ENCODE measurements around the gene STIM1.

STIM1 gene

GRCh38 chr11:3815845-3816244, 39.6 kb upstream of the STIM1 start:
- TF ChIP-seq PATZ1 (CRISPR knock-in tag; IDR thresholded peaks at IDR 0.05; ENCODE audit: borderline replicate concordance): no peak
- no peak for TF ChIP-seq ZFP3 (CRISPR knock-in tag; IDR thresholded peaks at IDR 0.05)
- TF ChIP-seq CSDC2 (CRISPR knock-in tag; IDR thresholded peaks at IDR 0.05): no peak
- TF ChIP-seq CREB5 (CRISPR knock-in tag; IDR thresholded peaks at IDR 0.05; ENCODE audit: low read depth): no peak
- no peak for ATAC-seq

GRCh38 chr11:3816673-3817072, 38.8 kb upstream of the STIM1 start:
- ATAC-seq: no peak
- TF ChIP-seq GLIS3 (CRISPR knock-in tag; IDR thresholded peaks at IDR 0.05): no peak
- no peak for TF ChIP-seq TOX (CRISPR knock-in tag; IDR thresholded peaks at IDR 0.05; ENCODE audit: borderline replicate concordance)
- TF ChIP-seq OSR1 (CRISPR knock-in tag; IDR thresholded peaks at IDR 0.05): no peak
- no peak for TF ChIP-seq PATZ1 (CRISPR knock-in tag; IDR thresholded peaks at IDR 0.05; ENCODE audit: borderline replicate concordance)
- TF ChIP-seq ISL1 (CRISPR knock-in tag; IDR thresholded peaks at IDR 0.05): no peak
- TF ChIP-seq ZNF565 (CRISPR knock-in tag; conservative IDR thresholded peaks at IDR 0.05; ENCODE audit: low read depth): no peak
- TF ChIP-seq ZNF8 (CRISPR knock-in tag; IDR thresholded peaks at IDR 0.05): no peak
- TF ChIP-seq ESRRG (CRISPR knock-in tag; IDR thresholded peaks at IDR 0.05): no peak
- no peak for TF ChIP-seq CREB5 (CRISPR knock-in tag; IDR thresholded peaks at IDR 0.05; ENCODE audit: low read depth)

GRCh38 chr11:3817181-3817800, 38.2 kb upstream of the STIM1 start:
- TF ChIP-seq ZFP3 (CRISPR knock-in tag; IDR thresholded peaks at IDR 0.05) (no peak), TCF4 (CRISPR knock-in tag; IDR thresholded peaks at IDR 0.05; ENCODE audit: borderline replicate concordance) (no peak), BACH2 (CRISPR knock-in tag; IDR thresholded peaks at IDR 0.05; ENCODE audit: borderline replicate concordance) (no peak), CSDC2 (CRISPR knock-in tag; IDR thresholded peaks at IDR 0.05) (no peak), POU6F1 (CRISPR knock-in tag; IDR thresholded peaks at IDR 0.05; ENCODE audit: borderline replicate concordance, low read depth) (no peak), ARNTL (CRISPR knock-in tag; IDR thresholded peaks at IDR 0.05; ENCODE audit: borderline replicate concordance, low read depth) (no peak)
- ATAC-seq: no peak

- TF ChIP-seq SNAI2 (CRISPR knock-in tag; IDR thresholded peaks at IDR 0.05) (no peak), POU6F1 (CRISPR knock-in tag; IDR thresholded peaks at IDR 0.05; ENCODE audit: borderline replicate concordance, low read depth) (no peak), GLIS3 (CRISPR knock-in tag; IDR thresholded peaks at IDR 0.05) (no peak), ZNF565 (CRISPR knock-in tag; conservative IDR thresholded peaks at IDR 0.05; ENCODE audit: low read depth) (no peak), ESRRG (CRISPR knock-in tag; IDR thresholded peaks at IDR 0.05) (no peak), ZNF8 (CRISPR knock-in tag; IDR thresholded peaks at IDR 0.05) (no peak), TSHZ2 (CRISPR knock-in tag; IDR thresholded peaks at IDR 0.05) (no peak)
- ATAC-seq: no peak
Measured at GRCh38 chr11:3820971-3821370, 34.5 kb upstream of the STIM1 start.

All from SK-N-SH treated with all-trans-retinoic acid at 6 μM for 48 hours (cell line).